ENCODE measurements around the gene MYLIP.
A peak's percentile ranks its signal among the peaks of the same experiment; 100 is the strongest.

Gene MYLIP

DNA sequence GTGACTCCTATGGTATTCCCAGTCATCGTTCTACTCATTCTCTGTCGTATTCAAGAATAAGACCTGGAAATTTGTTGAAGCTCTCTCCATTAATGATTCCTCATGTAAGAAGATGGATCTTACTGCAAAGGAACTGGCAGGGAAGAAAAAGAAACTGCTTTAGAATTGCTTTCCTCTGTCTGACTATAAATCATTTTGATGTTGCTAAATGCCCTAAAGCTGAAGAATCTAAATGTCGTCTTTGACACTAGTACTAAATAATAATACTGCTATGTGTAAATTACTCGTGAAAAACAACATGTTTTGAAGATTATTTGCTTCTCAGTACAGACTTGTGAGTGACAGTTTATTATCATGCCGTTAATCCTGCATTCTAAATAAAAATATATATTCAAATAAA, 20.5 kb upstream of the MYLIP start:
- DNase-seq: no peak

DNA sequence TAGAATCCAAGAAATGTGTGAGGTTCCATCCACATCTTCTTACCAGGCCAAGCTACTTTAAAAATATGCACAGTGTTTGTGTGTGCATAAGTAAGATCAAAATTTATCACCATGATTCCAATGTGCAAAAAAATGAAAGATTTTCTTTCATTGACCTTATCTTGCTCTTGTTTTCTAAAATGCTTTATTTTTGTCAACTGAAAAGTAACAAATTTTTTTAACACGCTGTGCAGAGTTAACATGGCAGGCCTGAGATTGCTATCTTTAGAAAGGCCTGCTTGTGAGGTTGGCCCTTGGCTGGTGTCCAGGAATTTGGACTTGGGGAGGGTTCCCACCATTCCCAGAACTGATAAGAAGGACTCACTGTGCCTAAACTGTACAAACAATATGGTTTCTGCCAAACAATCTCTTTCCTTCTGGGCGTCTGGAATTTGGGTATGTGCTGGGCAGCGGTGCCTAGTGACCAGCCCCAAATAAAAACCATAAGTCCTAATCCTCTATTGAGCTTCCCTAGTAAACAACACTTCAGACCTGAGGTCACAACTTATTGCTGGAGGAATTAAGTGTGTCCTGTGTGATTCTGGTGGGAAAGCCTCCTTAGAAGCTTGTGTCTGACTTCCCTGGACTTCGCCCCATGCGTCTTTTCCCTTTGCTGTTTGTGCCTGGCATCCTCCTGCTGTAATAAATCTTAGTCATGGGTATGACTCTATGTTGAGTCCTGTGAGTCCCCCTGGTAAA, 19.8 kb upstream of the MYLIP start:
- DNase-seq: no peak

DNA sequence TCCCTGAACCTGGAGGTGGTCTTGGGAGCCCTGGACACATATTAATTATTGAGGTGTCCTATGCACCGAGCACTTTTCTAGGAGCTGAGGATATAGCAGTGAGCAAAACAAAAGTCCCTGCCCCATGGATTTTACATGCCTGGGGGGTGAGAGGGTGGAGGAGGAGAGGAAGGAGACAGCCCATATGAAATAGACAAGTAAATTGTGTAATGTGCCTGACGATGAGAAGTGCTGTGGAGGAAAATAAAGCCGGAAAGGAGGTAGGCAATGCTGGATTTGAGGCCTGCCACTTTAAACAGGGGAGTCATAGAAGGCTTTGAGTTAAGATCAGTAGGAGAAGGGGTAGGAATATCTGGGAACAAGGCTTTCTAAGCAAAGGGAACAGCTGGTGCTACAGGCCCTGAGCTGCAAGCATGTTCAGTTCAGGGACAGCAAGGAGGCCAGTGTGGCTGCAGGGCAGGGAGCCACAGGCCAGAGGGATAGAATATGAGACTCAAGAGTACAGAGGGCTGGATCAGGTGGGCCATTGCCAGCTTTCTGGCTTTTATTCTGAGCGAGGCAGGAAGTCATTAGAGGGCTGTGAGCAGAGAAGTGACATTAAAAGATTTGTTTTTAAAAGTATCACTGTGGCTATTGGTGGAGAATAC, 19.1 kb upstream of the MYLIP start:
- no peak for DNase-seq

DNA sequence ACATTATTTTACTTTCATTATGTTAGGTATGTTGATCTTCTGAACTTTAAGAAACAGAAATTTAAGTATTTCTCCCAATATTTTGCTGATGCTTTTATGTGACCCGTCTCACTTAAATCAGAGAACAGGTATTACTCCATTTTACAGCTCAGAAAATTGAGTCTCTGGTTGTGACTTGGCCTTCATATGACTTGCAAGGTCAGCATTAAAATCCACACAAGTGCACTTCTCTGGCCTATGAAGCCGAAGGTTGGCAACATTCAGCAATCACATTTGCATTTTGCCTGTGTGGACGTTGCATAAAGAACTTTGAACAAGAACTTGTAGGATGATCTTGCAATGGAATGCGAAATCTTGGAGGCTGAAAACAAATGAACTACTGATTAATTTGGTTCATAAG, 10.1 kb upstream of the MYLIP start:
- no peak for DNase-seq

DNA sequence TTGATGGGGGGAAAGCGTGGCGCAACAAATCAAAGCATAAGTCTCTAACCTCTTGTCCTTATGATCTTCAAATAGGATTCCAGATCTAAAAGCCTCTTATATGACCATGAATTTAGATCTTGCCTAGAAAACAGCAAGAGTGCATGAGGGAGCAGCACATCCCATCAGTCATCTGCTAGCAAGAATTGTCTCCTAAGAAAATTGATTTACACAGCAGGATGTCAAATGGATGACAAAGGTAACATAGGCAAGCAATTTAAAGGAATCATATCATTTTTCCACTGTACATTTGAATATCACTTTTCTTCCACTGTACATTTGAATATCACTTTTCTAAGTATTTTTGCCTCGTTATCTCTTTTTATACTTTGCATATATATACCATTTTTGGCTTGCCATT, 7.5 kb upstream of the MYLIP start:
- DNase-seq: no peak

DNA sequence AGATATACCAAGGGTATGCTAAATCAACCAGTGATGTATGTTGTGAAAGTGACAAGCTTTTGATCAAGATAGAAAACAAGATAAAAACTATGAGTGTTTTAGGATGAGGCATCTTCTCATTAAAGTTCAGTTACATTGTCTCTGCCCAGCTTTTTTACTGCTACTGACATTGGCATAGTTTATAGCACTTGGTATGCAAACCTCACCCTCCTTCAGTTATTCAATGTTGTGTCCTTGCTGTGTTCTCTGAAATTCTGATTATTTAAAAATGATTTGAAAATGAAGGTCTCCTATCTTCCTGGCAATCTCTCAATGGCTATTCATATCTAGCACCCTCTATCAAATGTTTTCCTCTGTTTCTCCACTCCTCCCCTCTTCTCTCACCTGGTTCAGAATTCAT, 6.7 kb upstream of the MYLIP start:
- no peak for DNase-seq

DNA sequence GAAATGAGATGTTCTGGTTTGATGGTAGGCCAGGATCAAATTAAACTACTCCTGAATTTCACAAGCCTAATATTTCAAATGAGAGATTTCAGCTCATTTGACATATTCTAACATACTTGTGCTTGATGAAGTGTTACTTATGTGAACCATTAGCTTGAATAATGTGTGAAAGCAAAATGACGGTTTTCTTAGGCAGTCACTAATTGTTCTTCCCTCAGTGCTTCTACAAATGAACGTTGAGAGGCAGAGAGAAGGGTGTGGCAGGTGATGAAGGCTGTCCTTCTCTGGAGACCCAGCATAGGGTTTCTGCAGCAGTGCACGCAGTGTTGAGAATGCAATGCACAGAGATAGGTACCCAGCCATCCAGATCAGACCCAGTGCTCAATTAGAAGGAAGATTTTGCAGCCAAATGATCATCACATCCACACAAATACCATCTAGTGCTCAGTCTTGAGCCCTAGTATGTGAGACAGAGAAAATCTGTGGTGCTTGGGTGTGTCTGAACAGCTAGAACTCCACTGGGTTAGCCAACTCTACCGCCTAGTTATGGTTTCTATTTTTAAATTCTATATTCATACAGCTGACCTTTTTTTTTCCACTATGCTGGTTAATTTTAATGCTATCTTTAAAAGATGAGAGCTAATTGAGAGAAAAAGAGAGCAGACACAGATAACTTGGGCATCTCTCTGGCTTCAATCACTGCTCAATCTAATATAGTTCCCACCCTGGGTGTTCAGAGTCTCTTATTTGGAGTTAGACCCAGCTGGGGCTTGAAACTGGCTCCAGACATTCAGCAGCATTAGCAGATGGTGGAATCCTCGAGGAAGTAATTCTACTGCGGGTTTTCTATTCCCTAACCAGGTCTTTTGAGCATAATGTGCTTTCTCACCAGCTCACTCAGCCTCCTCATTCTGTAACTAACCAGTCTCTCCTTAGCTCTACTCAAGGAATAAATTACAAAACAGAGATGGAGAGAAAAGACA, 4.4 kb upstream of the MYLIP start:
- DNase-seq: no peak

DNA sequence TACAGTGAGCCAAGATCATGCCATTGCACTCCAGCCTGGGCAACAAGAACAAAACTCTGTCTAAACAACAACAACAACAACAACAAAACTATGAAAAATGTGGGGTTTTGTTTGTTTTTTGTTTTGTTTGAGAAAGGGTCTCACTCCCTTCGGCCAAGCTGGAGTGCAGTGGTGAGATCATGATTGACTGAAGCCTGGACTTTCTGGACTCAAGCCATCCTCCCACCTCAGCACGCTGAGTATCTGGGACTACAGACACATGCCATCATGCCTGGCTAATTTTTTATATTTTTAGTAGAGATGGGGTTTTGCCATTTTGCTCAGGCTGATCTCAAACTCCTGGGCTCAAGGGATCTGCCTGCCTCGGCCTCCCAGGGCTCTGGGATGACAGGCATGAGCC, 2.8 kb upstream of the MYLIP start:
- no peak for DNase-seq

DNA sequence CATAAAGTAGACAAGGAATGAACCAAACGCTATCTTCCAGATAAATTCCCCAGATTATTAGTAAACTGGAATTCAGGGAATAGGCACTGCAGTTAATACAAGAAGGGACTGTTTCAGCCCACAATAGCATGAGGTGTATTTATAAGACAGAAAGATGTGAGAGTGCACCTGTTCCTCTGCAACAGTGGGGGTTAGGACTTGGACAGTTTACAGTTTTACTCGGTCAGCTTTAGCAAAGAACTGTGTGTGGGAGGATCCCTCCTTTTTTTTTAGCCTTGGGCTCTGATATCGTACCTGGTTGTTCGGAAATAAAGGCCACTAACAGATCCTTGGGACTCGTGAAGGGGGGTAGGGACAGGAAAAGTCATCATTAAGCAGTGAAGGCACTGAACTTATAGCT, 2.0 kb upstream of the MYLIP start:
- DNase-seq: no peak

DNA sequence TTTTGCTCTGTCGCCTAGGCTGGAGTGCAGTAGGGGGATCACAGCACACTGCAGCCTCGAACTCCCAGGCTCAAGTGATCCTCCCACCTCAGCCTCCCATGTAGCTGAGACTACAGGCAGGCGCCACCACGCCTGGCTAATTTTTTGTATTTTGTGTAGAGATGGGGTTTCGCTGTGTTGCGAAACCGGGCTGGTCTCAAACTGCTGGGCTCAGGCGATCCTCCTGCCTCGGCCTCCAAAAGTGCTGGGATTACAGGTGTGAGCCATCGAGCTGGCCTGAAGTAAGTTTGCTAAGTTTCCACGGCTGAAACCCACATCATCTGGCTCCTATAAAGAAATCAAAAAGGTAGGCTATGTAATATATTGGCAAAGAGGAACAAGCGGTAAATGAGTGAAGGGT, 1.4 kb upstream of the MYLIP start:
- no peak for DNase-seq

DNA sequence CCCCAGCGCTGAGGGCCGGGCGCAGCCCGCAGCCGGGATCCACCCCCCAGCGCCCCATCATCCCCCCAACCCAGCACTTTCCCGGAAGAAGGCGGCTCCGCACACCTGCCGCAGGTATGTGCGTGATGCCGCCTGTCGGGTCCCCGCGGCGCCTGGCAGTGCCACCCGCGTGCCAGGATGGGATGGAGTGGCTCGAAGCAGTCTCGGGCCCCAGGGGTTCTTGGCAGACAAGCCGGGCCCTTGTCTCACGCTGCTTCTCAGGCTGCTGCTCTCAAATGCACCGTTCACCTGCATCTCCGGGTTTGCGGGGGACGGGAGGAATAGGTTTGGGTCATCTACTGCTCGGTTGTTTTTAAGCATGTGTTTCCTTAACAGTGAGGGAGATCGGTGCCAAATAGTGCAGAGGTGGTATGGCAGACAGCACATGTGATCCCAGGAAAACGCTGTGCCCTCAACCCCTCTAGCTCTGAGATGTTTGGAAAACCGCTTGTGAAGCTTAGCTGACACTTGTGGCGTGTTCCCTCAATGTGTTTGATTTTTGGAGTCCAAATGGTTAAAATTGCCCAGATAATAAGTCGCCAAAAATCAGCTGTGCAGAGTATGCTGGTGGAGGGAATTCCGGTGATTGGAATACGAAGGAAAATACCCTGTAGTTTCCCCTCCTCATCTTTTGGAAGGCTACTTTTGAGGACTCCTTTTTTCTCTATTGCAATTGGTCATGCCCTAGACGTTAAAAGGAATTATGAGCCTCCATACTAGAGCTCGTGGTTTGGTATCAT, 926 bp downstream of the MYLIP start:
- no peak for DNase-seq

DNA sequence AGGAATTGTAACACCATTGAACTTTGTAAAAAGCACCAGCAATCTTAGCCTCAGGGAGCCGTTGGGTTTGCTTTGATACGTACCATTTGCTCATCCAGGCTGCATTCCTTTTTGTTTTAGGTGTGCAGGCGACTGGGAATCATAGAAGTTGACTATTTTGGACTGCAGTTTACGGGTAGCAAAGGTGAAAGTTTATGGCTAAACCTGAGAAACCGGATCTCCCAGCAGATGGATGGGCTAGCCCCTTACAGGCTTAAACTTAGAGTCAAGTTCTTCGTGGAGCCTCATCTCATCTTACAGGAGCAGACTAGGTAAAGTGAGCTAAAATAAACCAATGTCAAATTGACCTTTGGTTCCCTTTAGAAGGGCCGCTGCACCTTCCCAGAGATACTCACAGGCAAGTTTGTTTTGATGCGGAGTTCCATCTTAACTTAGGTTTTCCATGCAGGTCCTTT, 1.6 kb downstream of the MYLIP start:
- DNase-seq: no peak

DNA sequence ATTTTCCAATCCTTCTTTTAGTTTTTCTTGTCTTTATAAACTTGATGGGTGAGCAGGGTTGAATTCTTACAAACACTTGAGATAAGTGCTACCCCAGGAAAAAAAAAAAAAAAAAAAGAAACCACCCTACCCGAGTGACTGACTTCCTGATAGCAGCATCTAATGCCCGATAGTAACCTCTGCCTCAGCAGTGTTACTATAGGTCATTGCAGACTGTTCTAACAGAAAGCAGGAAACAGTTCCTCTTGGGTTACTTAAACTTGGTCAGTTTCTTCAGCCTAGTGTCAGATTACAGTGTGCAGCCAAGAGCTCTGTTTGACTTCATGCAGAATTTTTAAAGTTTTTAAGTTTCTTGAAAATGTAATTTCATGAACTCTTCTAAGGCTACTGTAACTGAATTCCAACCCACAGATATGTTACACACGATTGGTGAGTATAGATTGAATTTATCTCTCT, 2.1 kb downstream of the MYLIP start:
- DNase-seq: peak; percentile 85

DNA sequence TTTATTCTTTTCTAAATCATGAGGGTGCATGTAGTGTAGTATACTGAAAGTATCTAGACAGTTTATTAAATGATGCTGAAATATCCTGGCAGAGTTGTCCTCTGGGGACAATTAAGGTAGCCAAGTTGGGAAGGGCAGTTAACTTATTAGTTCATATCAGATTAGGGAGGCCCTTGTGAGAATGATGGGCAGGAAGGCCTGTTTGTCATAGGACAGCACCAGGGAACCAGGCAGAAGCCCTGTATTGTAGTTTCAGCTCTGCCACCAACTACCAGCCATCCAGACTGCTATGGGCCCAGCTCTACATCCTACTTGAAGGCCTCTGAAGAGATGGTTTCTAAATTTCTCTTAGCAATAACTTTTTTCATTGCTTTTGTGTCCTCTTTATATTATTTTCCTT, 4.0 kb downstream of the MYLIP start:
- DNase-seq: no peak

DNA sequence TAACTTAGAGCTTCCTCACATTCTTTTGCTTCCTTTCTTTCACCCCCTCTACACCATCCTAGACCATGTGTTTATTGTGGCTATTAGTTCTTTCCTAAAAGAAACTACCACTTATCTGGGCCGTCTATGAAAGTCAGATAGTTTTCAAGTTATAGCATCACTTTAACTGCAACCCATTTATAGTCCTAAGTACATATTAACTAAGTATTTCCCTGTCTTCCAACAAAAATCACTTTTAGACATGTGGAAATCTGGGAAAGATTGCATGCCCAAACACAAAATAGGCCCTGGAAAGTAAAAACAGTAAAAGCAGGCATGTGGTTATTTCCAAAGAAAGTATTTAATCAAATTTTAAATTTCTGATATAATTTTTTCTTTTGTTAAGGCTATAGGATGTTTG, 5.5 kb downstream of the MYLIP start:
- no peak for DNase-seq

DNA sequence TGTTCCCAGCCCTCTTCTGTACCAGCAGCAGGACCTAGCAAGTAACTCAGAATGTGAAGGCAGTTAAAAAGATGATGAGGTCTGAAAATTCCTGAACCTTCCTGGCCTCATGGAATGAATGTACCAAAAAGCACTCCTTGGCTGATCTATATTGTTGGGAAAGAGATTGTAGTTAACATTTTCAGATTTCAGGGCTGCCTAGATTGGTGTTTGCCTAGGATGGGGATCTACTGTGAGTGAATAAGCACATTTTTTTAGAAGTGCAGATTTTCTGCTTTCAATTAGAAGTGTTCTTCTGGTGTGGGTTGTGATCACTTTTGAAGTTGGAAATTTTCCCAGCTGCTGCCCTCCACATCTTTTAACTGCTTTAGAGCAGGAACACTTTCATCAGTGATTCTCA, 6.2 kb downstream of the MYLIP start:
- no peak for DNase-seq

DNA sequence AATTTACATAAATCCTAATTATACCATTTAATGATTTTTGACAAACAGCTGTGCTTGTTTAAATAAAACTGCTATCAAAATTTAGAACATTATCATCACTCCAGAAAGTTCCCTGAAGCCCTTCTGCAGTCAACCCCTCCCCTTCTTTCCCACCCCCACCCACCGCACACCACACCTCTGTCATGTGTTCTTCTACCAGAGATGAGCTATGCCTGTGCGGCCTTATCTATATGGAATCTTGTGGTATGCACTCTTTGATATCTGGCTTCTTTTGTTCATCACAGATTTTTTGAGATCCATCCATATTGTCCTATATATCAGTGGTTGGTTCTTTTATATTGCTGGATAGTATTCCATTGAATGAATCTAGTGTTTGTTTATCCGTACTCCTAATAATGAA, 7.2 kb downstream of the MYLIP start:
- no peak for DNase-seq

DNA sequence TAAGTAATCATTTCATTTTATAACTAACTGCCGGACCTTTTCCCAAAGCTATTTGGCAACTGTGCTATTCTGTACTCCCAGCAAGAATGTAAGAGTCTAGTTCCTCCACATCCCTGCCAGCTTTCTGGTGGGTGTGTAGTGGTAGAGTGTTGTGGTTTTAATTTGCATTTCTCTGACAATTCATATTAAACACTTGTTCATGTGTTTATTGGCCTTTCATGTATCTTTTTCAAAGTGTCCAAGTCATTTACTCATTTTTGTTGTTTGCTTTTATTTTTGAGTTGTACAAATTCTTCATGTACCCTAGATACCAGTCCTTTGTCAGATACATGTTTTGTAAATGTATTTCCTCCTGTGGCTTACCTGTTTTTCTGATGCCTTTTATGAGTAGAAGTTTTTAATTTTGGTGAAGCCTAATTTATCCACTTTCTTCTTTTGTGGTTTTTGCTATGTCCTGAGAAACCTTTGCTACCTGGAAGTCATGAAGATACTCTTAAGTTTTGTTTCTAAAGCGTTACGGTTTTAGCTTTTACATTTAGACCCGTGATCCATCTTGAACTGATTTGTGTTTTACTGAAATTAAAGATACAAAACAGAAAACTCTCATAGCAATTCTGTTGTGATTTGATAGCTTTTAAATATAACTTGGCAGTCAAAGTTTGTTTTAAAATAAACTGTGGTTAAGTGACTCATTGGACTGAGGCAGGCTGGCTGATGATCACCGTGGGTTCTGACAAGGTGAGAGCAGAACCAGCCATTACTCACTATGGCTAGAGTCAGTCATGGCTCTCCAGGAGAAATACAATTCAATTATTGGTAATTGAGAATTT, 8.0 kb downstream of the MYLIP start:
- no peak for DNase-seq

DNA sequence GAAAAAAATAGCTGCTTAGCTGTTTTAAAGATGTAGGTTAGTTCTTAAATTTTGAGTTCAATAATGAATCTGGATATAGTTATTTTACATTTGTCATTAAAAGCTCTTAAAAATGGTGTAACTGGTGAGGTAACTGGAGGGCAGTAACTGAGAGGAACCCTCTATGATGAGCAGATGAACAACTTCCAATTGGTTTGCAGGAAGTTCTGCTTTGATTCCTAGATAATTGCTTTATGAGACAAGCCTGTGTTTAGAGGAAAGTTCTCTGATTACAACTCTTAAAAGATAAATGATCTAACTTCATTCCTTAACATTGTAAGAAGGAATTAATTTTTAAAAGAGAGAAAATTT, 8.5 kb downstream of the MYLIP start:
- no peak for DNase-seq

DNA sequence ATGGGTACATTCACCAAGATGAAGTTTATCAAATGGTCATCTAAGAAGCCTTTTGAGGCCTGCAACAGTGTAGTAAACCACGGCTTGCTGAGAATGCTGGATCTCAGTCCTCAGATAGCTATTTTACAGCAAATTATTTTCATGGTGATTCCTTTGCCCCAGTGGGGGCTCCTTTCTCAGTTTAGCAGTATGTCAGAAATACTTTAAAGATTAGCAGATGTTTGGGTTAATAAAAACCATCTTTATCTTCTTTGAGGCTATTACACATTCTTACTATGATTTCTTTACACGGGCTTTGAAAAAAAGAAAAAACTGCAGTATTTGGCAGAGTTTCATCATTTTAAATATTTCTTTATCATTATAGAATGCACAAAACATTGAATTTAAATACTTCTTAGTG, 10.7 kb downstream of the MYLIP start:
- DNase-seq: no peak

DNA sequence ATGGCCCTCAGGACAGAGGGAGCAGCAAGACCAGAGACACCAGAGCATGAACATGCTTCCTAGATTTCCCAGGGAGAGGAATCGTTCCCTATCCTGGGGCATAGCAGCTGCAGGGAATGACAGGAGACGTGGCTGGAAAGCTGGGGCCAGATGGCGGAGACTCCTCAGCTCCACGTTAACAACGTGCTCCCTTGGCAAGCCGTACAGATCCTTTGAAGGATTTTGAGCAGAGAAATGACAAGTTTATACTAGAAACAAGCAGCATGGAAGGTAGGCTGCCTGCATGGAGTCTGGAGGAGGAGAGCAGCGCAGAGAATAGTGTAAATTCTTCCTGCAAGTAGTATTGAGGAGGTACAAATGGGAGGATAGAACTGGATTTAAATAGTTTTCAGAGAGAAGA, 11.7 kb downstream of the MYLIP start:
- no peak for DNase-seq

DNA sequence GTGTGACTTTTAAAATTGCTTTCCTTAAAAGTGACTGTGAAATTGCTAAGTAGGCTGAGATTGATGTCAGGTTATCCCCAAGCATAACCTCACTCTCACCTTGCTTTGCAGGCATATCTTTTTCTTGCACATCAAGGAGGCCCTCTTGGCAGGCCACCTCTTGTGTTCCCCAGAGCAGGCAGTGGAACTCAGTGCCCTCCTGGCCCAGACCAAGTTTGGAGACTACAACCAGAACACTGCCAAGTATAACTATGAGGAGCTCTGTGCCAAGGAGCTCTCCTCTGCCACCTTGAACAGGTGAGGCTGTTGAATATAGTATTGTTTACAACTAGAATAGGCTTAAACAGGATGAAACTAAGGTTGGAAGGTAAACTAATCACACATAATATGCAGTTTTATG, 12.6 kb downstream of the MYLIP start:
- DNase-seq: no peak
